RWPE1 (cell line): ENCODE data around the gene CUL3.
"Not testable (repeated sequence)": the region's sequence is repeated elsewhere in the genome, so short reads cannot be mapped to it uniquely, and the experiment has no call there.

Source experiments
- CTCF ChIA-PET: fragments of 350-600 bp; sonication (Branson Sonifier 250); formaldehyde crosslinking; extraction: SDS; loops from one replicate; lab custom pipeline; 2021; lab: Yijun Ruan, JAX
- POLR2A ChIA-PET: fragments of 400-600 bp; formaldehyde crosslinking; extraction: SDS; loops from one replicate; lab custom pipeline; 2020; ENCODE audit warnings: antibody characterized with exemption; ENCODE audit not compliant: low non-redundant PET; lab: Yijun Ruan, JAX
- DNase-seq: peaks from one replicate; pipeline ENCODE4 v3.0.0; 2012; ENCODE audit warnings: low spot score
- H3K27ac ChIP-seq: fragments of 450-650 bp; 2 replicates; pipeline ENCODE4 v1.5.1; 2017
- TF ChIP-seq, protein P1 (sequence below): fragments of 450-650 bp; conservative IDR thresholded peaks from 2 replicates; pipeline ENCODE4 v1.5.1; 2017; ENCODE audit warnings: low read depth, mild to moderate bottlenecking

The CUL3 gene

GRCh38 chr2:224584111-224584784 is 915 bp downstream of the CUL3 start:
- H3K27ac ChIP-seq, result peak overlapping the region; percentile 94
- ChIA-PET POLR2A (no interaction called here), CTCF (no interaction called here)
- TF ChIP-seq, protein P1, sequence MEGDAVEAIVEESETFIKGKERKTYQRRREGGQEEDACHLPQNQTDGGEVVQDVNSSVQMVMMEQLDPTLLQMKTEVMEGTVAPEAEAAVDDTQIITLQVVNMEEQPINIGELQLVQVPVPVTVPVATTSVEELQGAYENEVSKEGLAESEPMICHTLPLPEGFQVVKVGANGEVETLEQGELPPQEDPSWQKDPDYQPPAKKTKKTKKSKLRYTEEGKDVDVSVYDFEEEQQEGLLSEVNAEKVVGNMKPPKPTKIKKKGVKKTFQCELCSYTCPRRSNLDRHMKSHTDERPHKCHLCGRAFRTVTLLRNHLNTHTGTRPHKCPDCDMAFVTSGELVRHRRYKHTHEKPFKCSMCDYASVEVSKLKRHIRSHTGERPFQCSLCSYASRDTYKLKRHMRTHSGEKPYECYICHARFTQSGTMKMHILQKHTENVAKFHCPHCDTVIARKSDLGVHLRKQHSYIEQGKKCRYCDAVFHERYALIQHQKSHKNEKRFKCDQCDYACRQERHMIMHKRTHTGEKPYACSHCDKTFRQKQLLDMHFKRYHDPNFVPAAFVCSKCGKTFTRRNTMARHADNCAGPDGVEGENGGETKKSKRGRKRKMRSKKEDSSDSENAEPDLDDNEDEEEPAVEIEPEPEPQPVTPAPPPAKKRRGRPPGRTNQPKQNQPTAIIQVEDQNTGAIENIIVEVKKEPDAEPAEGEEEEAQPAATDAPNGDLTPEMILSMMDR, result no peak
- peak; percentile 10 for DNase-seq

- H3K27ac ChIP-seq, POLR2A ChIA-PET, DNase-seq: not testable (repeated sequence)
- CTCF ChIA-PET, result interaction anchor here (0.6 to 1.1 kb wide), 3 partner anchors 12 to 113 kb away, joined by 3 to 4 read pairs (median 3); no protein-coding TSS in a partner anchor
Observed at GRCh38 chr2:224583033-224583432, 2.1 kb downstream of the CUL3 start.

GRCh38 chr2:224580248-224580647 is 4.9 kb downstream of the CUL3 start:
- H3K27ac ChIP-seq, result no peak overlapping the region
- ChIA-PET CTCF (no interaction called here), POLR2A (no interaction called here)
- TF ChIP-seq, protein P1, result no peak
- DNase-seq, result no peak

- ChIA-PET POLR2A (no interaction called here), CTCF (interaction anchor here (0.6 to 0.7 kb wide), 2 partner anchors 42 to 62 kb away, joined by 3 read pairs; no protein-coding TSS in a partner anchor)
- TF ChIP-seq, protein P1, result no peak
- no peak overlapping the region for H3K27ac ChIP-seq
- no peak for DNase-seq
Observed at GRCh38 chr2:224579411-224579810, 5.8 kb downstream of the CUL3 start.

GRCh38 chr2:224577541-224577940 is 7.6 kb downstream of the CUL3 start:
- H3K27ac ChIP-seq, result no peak overlapping the region
- ChIA-PET POLR2A (no interaction called here), CTCF (no interaction called here)
- no peak for DNase-seq
- TF ChIP-seq, protein P1, result no peak

GRCh38 chr2:224576088-224576715 is 9.0 kb downstream of the CUL3 start:
- POLR2A ChIA-PET, result no interaction called here
- CTCF ChIA-PET, result interaction anchor here (0.6 kb wide), 1 partner anchor 370 kb away, joined by 3 read pairs; no protein-coding TSS in a partner anchor
- H3K27ac ChIP-seq, result no peak overlapping the region
- TF ChIP-seq, protein P1, result no peak
- no peak for DNase-seq
